B cell (primary cell): ENCODE results near the gene TLNRD1. TPM values are rescaled to one million over a fixed set of nuclear protein-coding genes. Genes with fewer than 3 reads are reported as not detected.

Experiments used
- ATAC-seq: fragments of 200-7000 bp; cut with Tn5 transposase; one replicate; pipeline ENCODE4 v1.10.0; 2021; ENCODE audit warnings: low read depth, mild to moderate bottlenecking, moderate number of reproducible peaks, moderate library complexity
- CTCF ChIA-PET: fragments of 350-600 bp; sonication (Branson Sonifier 250); formaldehyde crosslinking; loops from one replicate; lab custom pipeline; 2021; ENCODE audit warnings: antibody characterized with exemption, inconsistent platforms; lab: Charles Lee
- POLR2A ChIA-PET: fragments of 350-600 bp; sonication (Branson Sonifier 250); formaldehyde crosslinking; loops from one replicate; lab custom pipeline; 2021; ENCODE audit warnings: antibody characterized with exemption; lab: Charles Lee
- DNase-seq: peaks from one replicate; pipeline ENCODE4 v3.0.0; 2013
- H2AFZ ChIP-seq: 2 replicates; pipeline ENCODE4 v1.6.1; 2012; ENCODE audit warnings: mild to moderate bottlenecking, low read depth, low read length; ENCODE audit not compliant: insufficient read depth, poor library complexity, severe bottlenecking
- H3K27ac ChIP-seq, 2 donors: 1 replicate in 1 of 2; 2 replicates in 1 of 2; pipeline ENCODE4 v1.5.1; 2012 to 2013; ENCODE audit warnings: low read length in 2 of 2, mild to moderate bottlenecking in 2 of 2, moderate library complexity in 1 of 2
- H3K27me3 ChIP-seq, 4 experiments: fragments of 200-600 bp in 1 of 4; sonication (generic) in 1 of 4; replicated peaks in 1 of 4; 1 replicate in 2 of 4; 2 replicates in 2 of 4; pipeline versions ENCODE4 v1.6.1 to v1.7.0; 2013 to 2016; ENCODE audit warnings: low read length in 3 of 4, mild to moderate bottlenecking in 2 of 4, mixed read lengths in 1 of 4, moderate library complexity in 1 of 4; ENCODE audit not compliant: insufficient read depth in 4 of 4, control insufficient read depth in 3 of 4; ENCODE audit errors: control extremely low read depth in 1 of 4
- H3K36me3 ChIP-seq, 2 experiments: replicated peaks in 1 of 2; 1 replicate in 1 of 2; 2 replicates in 1 of 2; pipeline versions ENCODE4 v1.6.1 to v1.7.1; 2013; ENCODE audit warnings: low read length in 1 of 2; ENCODE audit not compliant: insufficient read depth in 2 of 2, control insufficient read depth in 1 of 2; ENCODE audit errors: control extremely low read depth in 1 of 2, extremely low read depth in 1 of 2
- H3K4me1 ChIP-seq, 2 donors: fragments of 200-600 bp in 1 of 2; sonication (generic) in 1 of 2; 1 replicate in 1 of 2; 2 replicates in 1 of 2; pipeline versions ENCODE4 v1.5.1 to v1.6.1; 2013 to 2017; ENCODE audit warnings: low read length in 2 of 2; ENCODE audit not compliant: control insufficient read depth in 2 of 2, insufficient read depth in 2 of 2
- H3K4me2 ChIP-seq: replicated peaks from 2 replicates; pipeline ENCODE3; 2012; ENCODE audit warnings: mild to moderate bottlenecking, low read depth, low read length; ENCODE audit not compliant: poor library complexity, severe bottlenecking
- H3K4me3 ChIP-seq, 5 experiments: fragments of 200-600 bp in 1 of 5; sonication (generic) in 1 of 5; 1 replicate in 3 of 5; 2 replicates in 2 of 5; pipeline versions ENCODE4 v1.5.1 to v1.7.0; 2011 to 2016; ENCODE audit warnings: low read length in 4 of 5, mild to moderate bottlenecking in 4 of 5, low read depth in 2 of 5, control low read depth in 1 of 5, moderate library complexity in 1 of 5; ENCODE audit not compliant: insufficient read depth in 1 of 5; ENCODE audit errors: control extremely low read depth in 1 of 5, extremely low read depth in 1 of 5
- H3K79me2 ChIP-seq: fragments of 200-600 bp; sonication (generic); one replicate; pipeline ENCODE4 v1.6.0; 2016; ENCODE audit warnings: low read length; ENCODE audit not compliant: control insufficient read depth, insufficient read depth
- H3K9ac ChIP-seq: fragments of 200-600 bp; sonication (generic); 2 replicates; pipeline ENCODE4 v1.6.1; 2017; ENCODE audit warnings: mild to moderate bottlenecking, low read length, moderate library complexity
- H3K9me3 ChIP-seq, 3 donors: one replicate each; pipeline versions ENCODE4 v1.6.1 to v1.7.1; 2013; ENCODE audit warnings: low read length in 2 of 3; ENCODE audit not compliant: control insufficient read depth in 2 of 3, insufficient read depth in 1 of 3; ENCODE audit errors: control extremely low read depth in 1 of 3
- H4K20me1 ChIP-seq: 2 replicates; pipeline ENCODE4 v1.6.0; 2012; ENCODE audit warnings: mild to moderate bottlenecking, low read length; ENCODE audit not compliant: insufficient read depth, control insufficient read depth, poor library complexity, severe bottlenecking
- H3K27ac Mint-ChIP-seq: one replicate; pipeline ENCODE4 v1.8.0; 2021; ENCODE audit warnings: mixed read lengths
- H3K27me3 Mint-ChIP-seq: one replicate; pipeline ENCODE4 v1.8.0; 2021; ENCODE audit warnings: mixed read lengths
- H3K4me1 Mint-ChIP-seq: one replicate; pipeline ENCODE4 v1.8.0; 2021; ENCODE audit warnings: mixed read lengths
- H3K4me3 Mint-ChIP-seq: one replicate; pipeline ENCODE4 v1.8.0; 2021; ENCODE audit warnings: mixed read lengths
- H3K9me3 Mint-ChIP-seq: one replicate; pipeline ENCODE4 v1.8.0; 2022; ENCODE audit warnings: mixed read lengths; ENCODE audit not compliant: insufficient read depth
- CTCF ChIP-seq: fragments of 200-600 bp; IDR thresholded peaks from one replicate; pipeline ENCODE4 v1.8.0; 2022; ENCODE audit warnings: antibody characterized with exemption, mild to moderate bottlenecking
- EZH2 ChIP-seq: IDR thresholded peaks from 2 replicates; pipeline ENCODE4 v1.6.1; 2012; ENCODE audit warnings: borderline replicate concordance, low read depth, mild to moderate bottlenecking, moderate library complexity, low read length; ENCODE audit not compliant: insufficient read depth, poor library complexity, severe bottlenecking
- WGBS: methylation state at CpG from one replicate; pipeline ENCODE4 v1.1.5; 2013; ENCODE audit warnings: missing lambda C conversion rate; ENCODE audit not compliant: insufficient coverage; 5-methylcytosine and 5-hydroxymethylcytosine counted together
- intact Hi-C: fragments of 100-400 bp; cut with micrococcal nuclease; formaldehyde crosslinking; loops from one replicate; pipeline ENCODE4 v1.10.0; 2022
- polyA plus RNA-seq: library from polyadenylated mRNA; depleted of rRNA; stranded (reverse); fragments of >200 nt; gene quantifications from 2 replicates; pipeline ENCODE4 v1.2.3, GENCODE V29; 2012
- total RNA-seq, 2 donors: library from RNA; stranded (reverse); fragments of 120-200 nt in 1 of 2; gene quantifications; 1 replicate in 1 of 2; 2 replicates in 1 of 2; pipeline versions ENCODE4 v1.2.3 to v1.2.4, GENCODE V29; 2013 to 2022

The TLNRD1 gene
- total and polyA plus RNA-seq, 2 donors (not counting 1 experiment from before 2014, with no cell fraction given), result 11.4 to 26.7 TPM

GRCh38 chr15:81050805-81051204, 50.1 kb downstream of the TLNRD1 start:
- Histone ChIP-seq H3K9me3 (peaks cover 0 to 12% (median 7%) of the 10 kb centered on the region in 3 donors), H4K20me1 (no peaks in the 10 kb centered on the region), H3K79me2 (no peaks in the 10 kb centered on the region), H3K36me3 (no peaks in the 10 kb centered on the region), H3K4me2 (no peak overlapping the region), H3K27me3 (no peaks in the 10 kb centered on the region), H3K9ac (no peak overlapping the region), H3K27ac (no peak overlapping the region), H3K4me1 (no peaks in the 10 kb centered on the region), H2AFZ (no peak overlapping the region), H3K4me3 (no peak overlapping the region)
- DNase-seq (no peak), ATAC-seq (no peak)
- intact Hi-C loops, result no loop called here
- H3K27me3 Mint-ChIP-seq, result no peaks in the 10 kb centered on the region
- peaks cover 11% of the 10 kb centered on the region for H3K4me1 Mint-ChIP-seq
- WGBS, result 92% methylated on average over 1 of the region's 4 CpGs
- H3K4me3 Mint-ChIP-seq, result no peak overlapping the region
- H3K27ac Mint-ChIP-seq, result no peak overlapping the region
- ChIA-PET POLR2A (no interaction called here), CTCF (no interaction called here)
- H3K9me3 Mint-ChIP-seq, result peaks cover 3% of the 10 kb centered on the region
- TF ChIP-seq CTCF (no peak), EZH2 (no peak)

GRCh38 chr15:81052046-81052445, 51.3 kb downstream of the TLNRD1 start:
- no peaks in the 10 kb centered on the region for H3K79me2 ChIP-seq
- TF ChIP-seq CTCF (no peak), EZH2 (no peak)
- whole genome bisulfite sequencing, result no CpG with 5 or more reads among the region's 2 CpGs
- peak; percentile 23 for DNase-seq
- no peaks in the 10 kb centered on the region for H3K9me3 Mint-ChIP-seq
- H4K20me1 ChIP-seq, result no peaks in the 10 kb centered on the region
- ChIA-PET POLR2A (no interaction called here), CTCF (no interaction called here)
- H3K27me3 ChIP-seq, result no peaks in the 10 kb centered on the region
- ATAC-seq, result no peak
- H3K4me2 ChIP-seq, result no peak overlapping the region
- no peak overlapping the region for H3K4me3 ChIP-seq
- H3K9ac ChIP-seq, result no peak overlapping the region
- no peaks in the 10 kb centered on the region for H3K9me3 ChIP-seq
- no peaks in the 10 kb centered on the region for H3K36me3 ChIP-seq
- no peaks in the 10 kb centered on the region for H3K4me1 ChIP-seq
- no peak overlapping the region for H3K27ac ChIP-seq
- peaks cover 11% of the 10 kb centered on the region for H3K4me1 Mint-ChIP-seq
- no peak overlapping the region for H2AFZ ChIP-seq
- intact Hi-C loops, result no loop called here
- no peak overlapping the region for H3K4me3 Mint-ChIP-seq
- H3K27ac Mint-ChIP-seq, result no peak overlapping the region
- no peaks in the 10 kb centered on the region for H3K27me3 Mint-ChIP-seq
